OCI-LY1 (cell line): Measurements from ENCODE around the gene FAM120C.

Experiments
- H2AFZ ChIP-seq: fragments of 200-600 bp; sonication (generic), shearing (Covaris generic); 2 replicates; pipeline ENCODE4 v1.6.0; 2014; ENCODE audit warnings: antibody characterized with exemption, mild to moderate bottlenecking, low read length
- H3F3A ChIP-seq: fragments of 200-600 bp; sonication (generic), shearing (Covaris generic); 2 replicates; pipeline ENCODE4 v1.6.0; 2014; ENCODE audit warnings: mild to moderate bottlenecking, antibody characterized with exemption, low read length, moderate library complexity; ENCODE audit not compliant: insufficient read depth
- H3K27ac ChIP-seq: fragments of 200-600 bp; sonication (generic); 2 replicates; pipeline ENCODE4 v1.5.1; 2014; ENCODE audit warnings: low read length, mixed run types, mild to moderate bottlenecking, low read depth; ENCODE audit not compliant: poor library complexity, severe bottlenecking
- H3K27me3 ChIP-seq: fragments of 200-600 bp; sonication (generic); 2 replicates; pipeline ENCODE4 v1.6.0; 2014; ENCODE audit warnings: antibody characterized with exemption, mild to moderate bottlenecking, low read length, moderate library complexity; ENCODE audit not compliant: insufficient read depth
- H3K36me3 ChIP-seq: fragments of 200-600 bp; sonication (generic); 2 replicates; pipeline ENCODE4 v1.6.1; 2014; ENCODE audit warnings: mild to moderate bottlenecking, antibody characterized with exemption, low read length, moderate library complexity, mixed read lengths; ENCODE audit not compliant: insufficient read depth
- H3K4me1 ChIP-seq: fragments of 200-600 bp; sonication (generic); 2 replicates; pipeline ENCODE4 v1.5.1; 2014; ENCODE audit warnings: mild to moderate bottlenecking, low read length, moderate library complexity; ENCODE audit not compliant: insufficient read depth, severe bottlenecking
- H3K4me2 ChIP-seq: fragments of 200-600 bp; sonication (generic), shearing (Covaris generic); 2 replicates; pipeline ENCODE4 v1.6.1; 2014; ENCODE audit warnings: low read length
- H3K4me3 ChIP-seq: fragments of 200-600 bp; sonication (generic); 2 replicates; pipeline ENCODE4 v1.5.1; 2014; ENCODE audit warnings: low read length, low read depth, mild to moderate bottlenecking, mixed read lengths; ENCODE audit not compliant: poor library complexity, severe bottlenecking
- H3K79me2 ChIP-seq: fragments of 200-600 bp; shearing (Covaris generic); 2 replicates; pipeline ENCODE4 v1.6.1; 2016; ENCODE audit warnings: mixed run types, low read length, mixed read lengths; ENCODE audit not compliant: insufficient read depth
- H3K9ac ChIP-seq: fragments of 200-600 bp; sonication (generic), shearing (Covaris generic); 2 replicates; pipeline ENCODE4 v1.6.1; 2014; ENCODE audit warnings: mild to moderate bottlenecking, low read length, mixed read lengths
- H3K9me2 ChIP-seq: fragments of 200-600 bp; sonication (generic), shearing (Covaris generic); 2 replicates; pipeline ENCODE4 v1.6.1; 2014; ENCODE audit warnings: low read depth, mild to moderate bottlenecking, low read length, mixed read lengths
- H3K9me3 ChIP-seq: fragments of 200-600 bp; shearing (Covaris generic); 2 replicates; pipeline ENCODE4 v1.6.1; 2014; ENCODE audit warnings: low read length, mixed read lengths
- H4K20me1 ChIP-seq: fragments of 200-600 bp; sonication (generic), shearing (Covaris generic); 2 replicates; pipeline ENCODE4 v1.6.0; 2016; ENCODE audit warnings: mild to moderate bottlenecking, low read length; ENCODE audit not compliant: insufficient read depth
- EZH2 ChIP-seq: fragments of 200-600 bp; sonication (generic), shearing (Covaris generic); IDR thresholded peaks from 2 replicates; pipeline ENCODE4 v1.8.0; 2017; ENCODE audit warnings: borderline replicate concordance, mixed run types, mild to moderate bottlenecking, antibody characterized with exemption, low read length, moderate library complexity, mixed read lengths
- TF ChIP-seq, protein P1 (sequence below): fragments of 200-600 bp; sonication (generic), shearing (Covaris generic); IDR thresholded peaks from 2 replicates; pipeline ENCODE4 v1.5.1; 2017; ENCODE audit warnings: mild to moderate bottlenecking, antibody characterized with exemption, low read length, moderate library complexity, mixed read lengths

The FAM120C gene

DNA sequence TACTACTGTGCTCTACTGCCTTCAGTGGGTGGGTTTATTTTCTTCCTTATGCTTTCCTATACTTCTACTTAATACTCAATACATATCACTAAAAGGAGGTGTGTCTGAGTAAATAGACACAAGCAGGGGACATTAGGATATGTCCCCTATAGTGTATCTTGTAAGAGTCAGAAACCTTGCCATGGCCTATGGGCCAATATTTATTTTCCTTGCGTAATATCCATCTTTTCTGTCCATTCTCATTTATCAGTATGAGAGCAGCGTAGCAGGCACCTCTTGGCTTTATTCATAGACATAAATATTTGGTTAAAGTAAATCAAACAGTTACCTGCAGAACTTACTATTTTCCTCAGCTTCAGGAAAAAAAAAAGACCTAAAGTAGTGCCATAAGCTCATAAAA lies 92.2 kb downstream of the FAM120C start:
- no peak overlapping the region for H3K27ac ChIP-seq
- no peak overlapping the region for H3K4me2 ChIP-seq
- H3K36me3 ChIP-seq, result no peaks in the 10 kb centered on the region
- H3K9me3 ChIP-seq, result no peaks in the 10 kb centered on the region
- no peak overlapping the region for H3K9ac ChIP-seq
- H2AFZ ChIP-seq, result no peak overlapping the region
- no peaks in the 10 kb centered on the region for H3K4me1 ChIP-seq
- H3K4me3 ChIP-seq, result no peak overlapping the region
- no peaks in the 10 kb centered on the region for H3K79me2 ChIP-seq
- TF ChIP-seq, protein P1, sequence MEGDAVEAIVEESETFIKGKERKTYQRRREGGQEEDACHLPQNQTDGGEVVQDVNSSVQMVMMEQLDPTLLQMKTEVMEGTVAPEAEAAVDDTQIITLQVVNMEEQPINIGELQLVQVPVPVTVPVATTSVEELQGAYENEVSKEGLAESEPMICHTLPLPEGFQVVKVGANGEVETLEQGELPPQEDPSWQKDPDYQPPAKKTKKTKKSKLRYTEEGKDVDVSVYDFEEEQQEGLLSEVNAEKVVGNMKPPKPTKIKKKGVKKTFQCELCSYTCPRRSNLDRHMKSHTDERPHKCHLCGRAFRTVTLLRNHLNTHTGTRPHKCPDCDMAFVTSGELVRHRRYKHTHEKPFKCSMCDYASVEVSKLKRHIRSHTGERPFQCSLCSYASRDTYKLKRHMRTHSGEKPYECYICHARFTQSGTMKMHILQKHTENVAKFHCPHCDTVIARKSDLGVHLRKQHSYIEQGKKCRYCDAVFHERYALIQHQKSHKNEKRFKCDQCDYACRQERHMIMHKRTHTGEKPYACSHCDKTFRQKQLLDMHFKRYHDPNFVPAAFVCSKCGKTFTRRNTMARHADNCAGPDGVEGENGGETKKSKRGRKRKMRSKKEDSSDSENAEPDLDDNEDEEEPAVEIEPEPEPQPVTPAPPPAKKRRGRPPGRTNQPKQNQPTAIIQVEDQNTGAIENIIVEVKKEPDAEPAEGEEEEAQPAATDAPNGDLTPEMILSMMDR, result no peak
- TF ChIP-seq EZH2, result no peak
- no peaks in the 10 kb centered on the region for H3K9me2 ChIP-seq
- H4K20me1 ChIP-seq, result no peaks in the 10 kb centered on the region
- H3F3A ChIP-seq, result no peaks in the 10 kb centered on the region
- no peaks in the 10 kb centered on the region for H3K27me3 ChIP-seq

DNA sequence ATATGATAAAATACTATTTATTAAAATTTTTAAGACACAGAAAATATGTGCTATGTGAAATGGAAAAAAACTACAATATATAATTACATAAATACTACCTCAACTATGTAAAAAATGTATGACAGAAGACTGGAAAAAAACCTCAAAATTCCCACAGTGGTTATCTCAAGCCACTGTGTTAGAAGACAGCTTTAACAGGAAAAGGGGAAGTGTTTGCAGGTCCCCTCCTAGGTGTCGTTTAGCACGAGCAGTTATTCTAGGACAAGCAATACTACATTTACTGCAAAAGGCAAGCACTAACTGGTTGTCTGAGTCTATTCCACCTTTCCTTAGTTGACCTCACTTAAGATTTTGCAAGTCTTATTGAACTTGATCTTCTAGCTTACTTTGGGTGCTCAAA lies 93.9 kb downstream of the FAM120C start:
- no peak overlapping the region for H3K4me2 ChIP-seq
- H3K36me3 ChIP-seq, result no peaks in the 10 kb centered on the region
- no peaks in the 10 kb centered on the region for H3F3A ChIP-seq
- H3K79me2 ChIP-seq, result no peaks in the 10 kb centered on the region
- H3K9me3 ChIP-seq, result no peaks in the 10 kb centered on the region
- no peaks in the 10 kb centered on the region for H3K27me3 ChIP-seq
- H4K20me1 ChIP-seq, result no peaks in the 10 kb centered on the region
- H3K9me2 ChIP-seq, result no peaks in the 10 kb centered on the region
- H3K4me1 ChIP-seq, result no peaks in the 10 kb centered on the region
- no peak overlapping the region for H3K9ac ChIP-seq
- H3K27ac ChIP-seq, result no peak overlapping the region
- TF ChIP-seq, protein P1, result no peak
- TF ChIP-seq EZH2, result no peak
- H2AFZ ChIP-seq, result no peak overlapping the region
- H3K4me3 ChIP-seq, result no peak overlapping the region

DNA sequence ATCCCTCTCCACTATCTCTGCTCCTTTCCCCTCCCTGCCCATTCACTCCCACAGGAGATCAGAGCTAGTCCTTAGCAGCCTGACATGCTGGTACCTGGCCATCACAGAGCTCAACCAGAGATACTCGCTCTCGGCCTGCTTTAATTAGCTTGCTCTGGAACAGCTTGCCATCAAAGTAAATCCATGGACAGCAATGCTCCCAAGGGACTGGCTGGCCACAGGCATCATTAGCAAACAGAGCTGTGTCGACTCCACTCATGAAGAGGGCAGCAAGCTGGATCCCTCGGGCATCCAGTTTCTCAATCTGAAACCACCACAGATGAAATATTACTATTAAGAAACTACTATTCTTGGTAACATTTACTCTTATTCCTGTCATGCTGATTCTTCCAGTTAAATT lies 95.4 kb downstream of the FAM120C start:
- H3K27me3 ChIP-seq, result no peaks in the 10 kb centered on the region

More for the DNA sequence above, 95.4 kb downstream of the FAM120C start:
- no peaks in the 10 kb centered on the region for H3K9me3 ChIP-seq
- no peaks in the 10 kb centered on the region for H3F3A ChIP-seq
- TF ChIP-seq, protein P1, result no peak
- TF ChIP-seq EZH2, result no peak
- H2AFZ ChIP-seq, result no peak overlapping the region
- H3K4me1 ChIP-seq, result no peaks in the 10 kb centered on the region
- no peaks in the 10 kb centered on the region for H4K20me1 ChIP-seq
- no peaks in the 10 kb centered on the region for H3K9me2 ChIP-seq
- no peak overlapping the region for H3K9ac ChIP-seq
- H3K79me2 ChIP-seq, result no peaks in the 10 kb centered on the region
- H3K4me2 ChIP-seq, result no peak overlapping the region
- H3K4me3 ChIP-seq, result no peak overlapping the region
- H3K27ac ChIP-seq, result no peak overlapping the region
- no peaks in the 10 kb centered on the region for H3K36me3 ChIP-seq
